NCI-H1436 treated with DMSO at 0.1 percent for 48 hours (cell line): ENCODE data around the gene SECISBP2.
"Not testable (repeated sequence)": the region's sequence is repeated elsewhere in the genome, so short reads cannot be mapped to it uniquely, and the experiment has no call there.

Experiments used
- DNase-seq: peaks from one replicate; lab custom pipeline; 2025; lab: John Stamatoyannopoulos, UW

Gene SECISBP2

GRCh38 chr9:89366711-89367110, 48.4 kb downstream of the SECISBP2 start:
- DNase-seq, result no peak

DNA sequence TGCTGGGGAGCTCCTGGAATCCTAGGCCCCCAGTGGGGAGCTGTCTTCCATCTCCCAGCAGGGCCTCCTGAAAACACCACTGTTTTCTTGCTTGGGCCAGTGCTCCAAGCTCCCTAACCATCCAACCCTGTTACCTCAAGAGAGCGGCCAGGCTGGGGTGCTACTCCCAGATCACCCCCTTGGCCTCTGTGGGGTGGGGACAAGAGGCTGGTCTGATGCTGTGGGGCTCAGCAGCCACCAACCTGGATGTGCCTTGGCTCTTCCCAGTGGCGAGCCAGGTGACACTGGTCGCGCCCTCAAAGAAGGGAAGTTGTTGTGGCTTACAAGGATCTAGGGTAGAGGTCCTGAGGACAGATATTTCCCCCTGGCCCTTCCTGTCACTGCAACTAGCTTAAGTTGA, 49.0 kb downstream of the SECISBP2 start:
- DNase-seq, result no peak

DNA sequence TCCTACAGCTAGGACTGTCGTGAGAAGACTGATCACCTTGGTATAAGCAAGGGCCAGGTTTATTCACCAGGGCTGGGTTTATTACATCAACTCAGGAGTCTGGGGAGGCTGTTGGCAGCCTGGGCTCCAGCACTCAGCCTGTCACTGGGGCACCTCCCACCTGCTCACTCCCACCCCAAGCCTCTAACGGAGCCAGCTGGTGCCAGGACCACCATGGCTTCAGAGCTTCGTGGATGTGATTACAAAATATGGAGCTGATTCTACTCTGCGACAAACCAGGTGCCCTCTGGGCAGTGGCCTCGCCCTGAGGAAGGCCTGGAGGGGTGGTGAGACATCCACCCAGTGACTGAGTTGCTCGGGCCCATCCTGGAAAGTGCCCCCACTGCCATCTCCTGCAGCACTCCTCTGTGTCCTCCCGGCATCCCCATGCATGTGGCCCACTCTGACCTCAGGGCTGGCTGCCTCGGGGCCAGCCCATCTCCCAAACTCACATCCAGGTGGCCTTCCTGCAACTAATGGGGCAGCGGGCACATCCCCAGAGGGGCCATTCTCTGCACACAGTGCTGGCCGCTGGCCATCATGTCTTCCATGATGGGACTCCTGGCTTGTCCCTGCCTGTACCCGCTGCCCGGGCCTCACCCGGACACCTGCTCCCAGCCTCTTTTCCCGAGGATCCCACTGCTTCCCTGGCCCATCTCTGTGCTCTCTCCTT, 49.6 kb downstream of the SECISBP2 start:
- DNase-seq, result no peak

DNA sequence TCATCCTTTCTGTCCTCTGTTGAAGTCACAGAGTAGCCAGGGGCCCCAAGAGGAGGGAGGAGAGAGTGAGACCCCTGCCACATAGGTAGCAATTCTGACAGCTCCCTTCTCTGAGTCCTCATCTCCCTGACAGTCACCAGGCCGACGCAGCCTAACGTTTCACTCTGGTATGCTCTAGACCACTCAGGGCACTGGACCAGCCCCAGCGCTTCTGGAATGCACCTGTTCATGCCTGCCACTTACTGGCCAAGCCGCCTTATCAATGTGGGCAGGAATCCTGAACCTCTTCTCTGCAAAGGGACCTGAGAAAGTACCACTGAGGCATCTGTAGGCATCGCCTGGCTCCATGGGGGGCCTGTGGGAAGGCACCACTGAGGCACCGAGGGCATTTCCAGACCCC, 50.2 kb downstream of the SECISBP2 start:
- DNase-seq, result no peak

DNA sequence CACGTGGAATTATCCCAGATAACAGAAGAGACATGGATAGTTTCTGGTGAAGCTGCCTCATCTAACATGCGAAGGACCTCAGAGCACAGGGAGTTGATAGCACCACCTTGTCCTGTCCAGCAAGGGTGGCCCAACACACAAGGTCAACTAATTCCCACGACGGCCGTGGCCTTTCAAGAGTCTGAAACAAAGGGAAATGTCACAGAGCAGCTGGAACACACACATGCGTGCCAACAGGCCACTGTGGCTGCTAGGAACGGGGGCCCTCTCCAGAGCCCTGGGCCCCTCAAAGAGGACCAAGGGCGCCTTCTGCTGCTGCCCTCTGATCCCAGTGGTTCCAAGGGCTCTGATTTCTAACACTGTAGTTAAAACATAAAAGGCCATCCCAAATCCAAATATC, 50.7 kb downstream of the SECISBP2 start:
- DNase-seq, result no peak

DNA sequence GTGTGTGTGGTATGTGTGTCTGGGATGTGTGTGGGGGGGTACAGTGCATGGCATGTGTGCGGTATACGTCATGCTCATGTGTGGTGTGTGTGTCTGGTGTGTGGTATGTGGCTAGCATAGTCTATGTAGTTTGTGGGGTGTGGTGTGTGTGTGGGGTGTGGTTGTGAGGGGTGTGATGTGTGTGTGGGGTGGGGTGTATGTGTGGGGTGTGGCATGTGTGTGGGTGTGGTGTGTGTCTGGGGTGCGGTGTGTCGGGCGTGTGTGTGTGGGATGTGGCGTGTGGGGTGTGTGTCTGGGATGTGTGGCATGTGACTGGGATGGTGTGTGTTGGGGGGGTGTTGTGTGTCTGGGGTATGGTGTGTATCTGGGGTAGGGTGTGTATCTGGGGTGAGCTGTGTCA, 52.3 kb downstream of the SECISBP2 start:
- DNase-seq, result no peak

GRCh38 chr9:89371791-89372190, 53.5 kb downstream of the SECISBP2 start:
- DNase-seq, result not testable (repeated sequence)

DNA sequence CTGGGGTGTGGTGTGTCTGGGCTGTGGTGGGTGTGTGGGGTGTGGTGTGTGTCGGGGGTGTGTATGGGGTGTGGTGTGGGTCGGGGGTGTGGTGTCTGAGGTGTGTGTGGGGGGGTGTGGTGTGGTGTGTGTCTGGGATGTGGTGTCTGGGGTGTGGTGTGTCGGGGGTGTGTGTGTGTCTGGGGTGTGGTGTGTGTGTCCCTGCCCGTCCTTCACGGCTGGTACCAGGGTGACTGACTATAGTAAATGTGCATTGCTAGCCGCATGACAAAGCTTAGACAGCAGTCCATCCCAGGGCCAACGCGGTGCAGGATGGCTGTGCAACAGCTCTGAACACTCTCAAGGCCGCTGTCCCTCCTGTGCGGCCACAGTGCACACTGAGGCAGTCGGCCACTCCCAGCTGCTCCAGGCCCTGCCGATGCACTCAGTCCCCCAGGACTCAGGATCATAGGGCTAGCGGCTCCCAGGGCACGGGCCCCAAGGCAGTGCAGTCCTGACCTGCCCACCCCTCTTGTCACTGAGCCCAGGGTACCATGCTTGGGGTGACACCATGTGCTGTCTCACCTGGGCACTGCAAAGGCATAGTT, 54.0 kb downstream of the SECISBP2 start:
- DNase-seq, result no peak

GRCh38 chr9:89372979-89373378, 54.7 kb downstream of the SECISBP2 start:
- no peak for DNase-seq

- DNase-seq, result no peak
Measured at GRCh38 chr9:89374176-89374575, 55.9 kb downstream of the SECISBP2 start.

GRCh38 chr9:89375191-89375760, 57.0 kb downstream of the SECISBP2 start:
- DNase-seq, result no peak

GRCh38 chr9:89376286-89376685, 58.0 kb downstream of the SECISBP2 start:
- DNase-seq, result no peak

DNA sequence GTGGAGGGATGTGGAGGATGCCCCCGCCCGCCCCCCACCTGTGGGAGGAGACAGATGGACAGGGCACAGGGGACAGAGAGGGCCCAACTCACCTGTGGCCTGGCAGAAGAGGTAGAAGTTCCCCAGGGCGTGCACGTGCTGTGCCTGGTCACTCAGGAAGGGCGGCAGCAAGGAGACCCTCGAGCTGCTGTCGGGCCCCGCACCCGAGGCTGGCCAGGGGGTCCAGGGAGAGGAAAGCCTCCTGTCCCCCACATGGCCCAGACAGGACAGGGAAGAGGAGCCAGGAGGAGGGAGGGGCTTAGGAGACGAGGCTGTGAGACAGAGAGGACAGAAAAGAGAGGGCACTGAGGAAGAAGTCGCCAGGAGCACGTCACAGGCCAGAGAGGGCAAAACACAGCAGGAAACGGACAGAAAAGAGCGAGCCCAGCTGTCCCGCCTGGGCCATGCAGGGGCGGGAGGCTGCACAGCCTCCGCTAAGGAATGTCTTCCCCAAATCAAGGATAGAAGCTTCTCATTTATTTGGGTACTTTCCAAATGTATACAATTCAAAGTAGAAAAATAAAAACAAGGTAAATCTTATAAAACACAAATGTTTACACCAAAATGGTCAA, 58.5 kb downstream of the SECISBP2 start:
- no peak for DNase-seq

DNA sequence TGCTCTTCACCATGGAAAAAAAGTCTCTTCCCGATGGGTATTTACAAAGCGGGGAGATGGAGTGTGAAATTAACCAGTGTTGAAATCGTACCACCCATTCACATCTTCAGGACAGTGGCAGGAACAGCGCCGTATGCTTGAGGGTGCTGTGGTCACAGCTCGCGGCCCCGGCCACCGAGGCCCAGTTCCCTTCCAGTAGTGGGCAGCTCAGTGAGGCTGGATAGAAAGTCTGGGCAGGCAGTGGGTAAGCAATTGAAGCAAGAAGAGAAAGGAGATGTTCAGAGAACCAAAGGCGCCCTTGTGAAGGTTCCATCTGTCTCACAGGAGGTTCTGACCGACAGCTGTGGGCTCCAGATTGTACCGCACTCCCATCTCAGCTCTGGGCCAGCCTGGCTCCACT, 59.1 kb downstream of the SECISBP2 start:
- no peak for DNase-seq

DNA sequence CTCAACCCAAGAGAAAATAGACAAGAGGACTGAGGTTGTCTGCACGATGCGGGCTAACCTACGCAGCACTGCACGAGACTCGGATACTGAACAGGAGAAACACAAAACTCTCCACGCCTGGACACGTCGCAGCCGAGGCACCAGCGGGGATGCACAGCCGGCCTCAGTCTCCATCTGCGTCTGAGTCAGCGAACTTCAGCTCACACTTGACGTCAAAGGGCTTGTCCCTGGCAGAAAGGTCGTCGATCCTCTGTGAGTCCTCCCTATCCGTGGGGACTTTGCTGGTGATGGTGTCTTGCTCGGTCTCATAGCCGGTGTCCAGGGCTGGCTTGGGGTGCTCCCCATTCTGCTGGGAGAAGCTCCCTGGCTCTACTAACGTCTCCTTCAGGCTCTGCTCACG, 60.2 kb downstream of the SECISBP2 start:
- no peak for DNase-seq

- no peak for DNase-seq
Measured at GRCh38 chr9:89379031-89379430, 60.7 kb downstream of the SECISBP2 start.

GRCh38 chr9:89379508-89380115, 61.3 kb downstream of the SECISBP2 start:
- DNase-seq, result no peak

GRCh38 chr9:89380437-89381307, 62.4 kb downstream of the SECISBP2 start:
- no peak for DNase-seq

DNA sequence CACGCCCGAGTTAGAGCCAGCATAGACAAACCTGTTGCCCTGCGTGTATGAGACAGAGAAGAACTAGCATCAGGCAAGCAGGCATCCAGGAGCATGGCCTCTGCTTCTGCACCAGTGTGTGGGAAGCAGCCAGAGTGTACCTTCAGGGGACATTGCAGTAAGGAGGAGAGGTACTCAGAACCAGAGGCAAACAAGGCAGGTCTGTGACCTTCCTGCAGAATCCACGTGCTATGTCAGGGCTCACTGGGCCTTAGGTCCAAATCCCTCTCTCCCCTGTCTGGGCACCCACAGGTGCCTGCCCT, 63.0 kb downstream of the SECISBP2 start:
- DNase-seq, result no peak

DNA sequence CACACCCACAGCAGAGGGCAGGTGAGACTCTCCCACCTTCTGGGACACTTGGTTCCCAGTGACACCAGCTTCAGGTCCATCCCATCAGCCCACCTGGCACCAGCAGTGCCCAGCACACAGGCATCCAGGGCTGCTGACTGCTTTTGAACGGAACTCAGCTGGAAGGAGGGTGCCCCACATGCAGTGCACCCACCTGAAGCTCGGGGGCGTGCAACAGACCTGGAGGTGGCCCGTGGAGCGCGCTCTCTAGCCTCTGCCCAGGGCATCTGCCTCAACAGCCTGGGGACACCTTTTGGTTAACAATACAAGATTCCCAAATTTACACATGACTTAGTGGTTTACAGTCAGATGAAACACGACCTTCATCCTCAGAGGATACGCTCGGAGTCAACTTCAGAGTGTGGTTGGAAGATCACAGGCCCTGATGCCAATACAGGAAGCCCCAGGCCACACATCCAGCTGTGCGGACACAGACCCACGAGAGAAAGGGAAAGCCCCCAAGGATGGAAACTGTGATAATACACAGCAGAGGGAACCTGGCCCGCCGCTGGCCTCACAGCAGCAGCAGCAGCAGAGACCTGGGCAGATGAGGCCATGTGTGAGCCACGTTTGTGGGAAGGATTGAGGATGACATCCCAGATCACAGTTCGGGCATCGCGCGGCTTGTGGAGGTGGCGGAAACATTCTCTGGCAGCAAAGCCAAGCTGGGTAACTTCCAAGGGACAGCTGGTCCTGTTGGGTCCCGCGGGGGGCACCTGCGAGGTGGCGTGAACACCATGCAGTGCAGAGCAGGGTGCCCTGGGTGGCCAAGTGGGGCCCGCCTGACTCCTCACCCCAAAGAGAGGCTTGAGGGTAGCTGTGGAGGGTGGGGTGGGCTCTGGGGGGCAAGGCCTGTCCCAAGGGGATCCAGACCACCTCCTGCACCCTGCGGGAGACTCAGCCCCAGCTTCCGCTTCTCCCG, 64.0 kb downstream of the SECISBP2 start:
- DNase-seq, result no peak
